ENCODE results near the gene KL.

DNA sequence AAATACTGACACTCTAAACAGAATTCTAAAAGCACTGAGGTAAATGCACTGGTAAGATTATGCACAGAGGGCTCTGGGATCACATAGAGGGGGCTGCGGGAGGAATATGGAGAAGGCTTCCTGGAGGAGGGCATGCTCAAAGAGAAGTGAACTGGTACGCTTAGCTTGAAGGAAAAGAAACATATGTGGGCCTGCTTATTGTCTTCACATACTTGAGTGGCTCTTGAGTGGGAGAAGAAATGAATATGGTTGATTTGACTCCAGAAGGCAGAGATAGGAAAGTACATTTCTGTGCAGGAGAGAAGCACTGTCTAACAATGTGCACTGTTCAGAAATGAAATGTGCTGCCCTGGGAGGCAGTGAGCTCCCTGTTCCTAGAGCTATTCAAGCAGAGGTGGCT, 91.1 kb downstream of the KL start:
- TF ChIP-seq, protein P1, sequence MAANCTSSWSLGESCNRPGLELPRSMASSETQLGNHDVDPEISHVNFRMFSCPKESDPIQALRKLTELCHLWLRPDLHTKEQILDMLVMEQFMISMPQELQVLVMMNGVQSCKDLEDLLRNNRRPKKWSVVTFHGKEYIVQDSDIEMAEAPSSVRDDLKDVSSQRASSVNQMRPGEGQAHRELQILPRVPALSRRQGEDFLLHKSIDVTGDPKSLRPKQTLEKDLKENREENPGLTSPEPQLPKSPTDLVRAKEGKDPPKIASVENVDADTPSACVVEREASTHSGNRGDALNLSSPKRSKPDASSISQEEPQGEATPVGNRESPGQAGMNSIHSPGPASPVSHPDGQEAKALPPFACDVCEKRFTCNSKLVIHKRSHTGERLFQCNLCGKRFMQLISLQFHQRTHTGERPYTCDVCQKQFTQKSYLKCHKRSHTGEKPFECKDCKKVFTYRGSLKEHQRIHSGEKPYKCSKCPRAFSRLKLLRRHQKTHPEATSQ (tag by site-specific recombination; IDR thresholded peaks at IDR 0.05) = no peak
- TF ChIP-seq, protein P2, sequence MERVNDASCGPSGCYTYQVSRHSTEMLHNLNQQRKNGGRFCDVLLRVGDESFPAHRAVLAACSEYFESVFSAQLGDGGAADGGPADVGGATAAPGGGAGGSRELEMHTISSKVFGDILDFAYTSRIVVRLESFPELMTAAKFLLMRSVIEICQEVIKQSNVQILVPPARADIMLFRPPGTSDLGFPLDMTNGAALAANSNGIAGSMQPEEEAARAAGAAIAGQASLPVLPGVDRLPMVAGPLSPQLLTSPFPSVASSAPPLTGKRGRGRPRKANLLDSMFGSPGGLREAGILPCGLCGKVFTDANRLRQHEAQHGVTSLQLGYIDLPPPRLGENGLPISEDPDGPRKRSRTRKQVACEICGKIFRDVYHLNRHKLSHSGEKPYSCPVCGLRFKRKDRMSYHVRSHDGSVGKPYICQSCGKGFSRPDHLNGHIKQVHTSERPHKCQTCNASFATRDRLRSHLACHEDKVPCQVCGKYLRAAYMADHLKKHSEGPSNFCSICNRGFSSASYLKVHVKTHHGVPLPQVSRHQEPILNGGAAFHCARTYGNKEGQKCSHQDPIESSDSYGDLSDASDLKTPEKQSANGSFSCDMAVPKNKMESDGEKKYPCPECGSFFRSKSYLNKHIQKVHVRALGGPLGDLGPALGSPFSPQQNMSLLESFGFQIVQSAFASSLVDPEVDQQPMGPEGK (tag by site-specific recombination; IDR thresholded peaks at IDR 0.05) = no peak
- TF ChIP-seq, protein P3, sequence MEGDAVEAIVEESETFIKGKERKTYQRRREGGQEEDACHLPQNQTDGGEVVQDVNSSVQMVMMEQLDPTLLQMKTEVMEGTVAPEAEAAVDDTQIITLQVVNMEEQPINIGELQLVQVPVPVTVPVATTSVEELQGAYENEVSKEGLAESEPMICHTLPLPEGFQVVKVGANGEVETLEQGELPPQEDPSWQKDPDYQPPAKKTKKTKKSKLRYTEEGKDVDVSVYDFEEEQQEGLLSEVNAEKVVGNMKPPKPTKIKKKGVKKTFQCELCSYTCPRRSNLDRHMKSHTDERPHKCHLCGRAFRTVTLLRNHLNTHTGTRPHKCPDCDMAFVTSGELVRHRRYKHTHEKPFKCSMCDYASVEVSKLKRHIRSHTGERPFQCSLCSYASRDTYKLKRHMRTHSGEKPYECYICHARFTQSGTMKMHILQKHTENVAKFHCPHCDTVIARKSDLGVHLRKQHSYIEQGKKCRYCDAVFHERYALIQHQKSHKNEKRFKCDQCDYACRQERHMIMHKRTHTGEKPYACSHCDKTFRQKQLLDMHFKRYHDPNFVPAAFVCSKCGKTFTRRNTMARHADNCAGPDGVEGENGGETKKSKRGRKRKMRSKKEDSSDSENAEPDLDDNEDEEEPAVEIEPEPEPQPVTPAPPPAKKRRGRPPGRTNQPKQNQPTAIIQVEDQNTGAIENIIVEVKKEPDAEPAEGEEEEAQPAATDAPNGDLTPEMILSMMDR (tag by site-specific recombination; IDR thresholded peaks at IDR 0.05) = no peak
- TF ChIP-seq ZBTB7A (tag by site-specific recombination; IDR thresholded peaks at IDR 0.05; ENCODE audit: low read depth) = no peak
- no peak for TF ChIP-seq ZNF530 (tag by site-specific recombination; IDR thresholded peaks at IDR 0.05; ENCODE audit: low read depth)
- TF ChIP-seq ZNF274 (IDR thresholded peaks at IDR 0.05; ENCODE audit: low read length) = no peak
- no peak for TF ChIP-seq ZNF274 (tag by site-specific recombination; IDR thresholded peaks at IDR 0.05; ENCODE audit: borderline replicate concordance)
- no peak for TF ChIP-seq ZNF510 (tag by site-specific recombination; IDR thresholded peaks at IDR 0.05; ENCODE audit: insufficient replicate concordance)

All from HEK293 (cell line).